SU-DHL-6 (cell line): ENCODE results near the gene GXYLT1.

Experiments used
- EZH2phosphoT487 ChIP-seq: fragments of 200-600 bp; sonication (generic), shearing (Covaris generic); conservative IDR thresholded peaks from 2 replicates; pipeline ENCODE4 v1.6.1; 2018; ENCODE audit warnings: mild to moderate bottlenecking, antibody characterized with exemption, low read length, moderate library complexity, mixed read lengths
- TF ChIP-seq, protein P1 (sequence below): fragments of 200-600 bp; sonication (generic); IDR thresholded peaks from one replicate; pipeline ENCODE4 v1.5.1; 2017; ENCODE audit warnings: antibody characterized with exemption, mild to moderate bottlenecking, low read length, moderate library complexity; ENCODE audit not compliant: insufficient read depth, poor library complexity, severe bottlenecking

DNA sequence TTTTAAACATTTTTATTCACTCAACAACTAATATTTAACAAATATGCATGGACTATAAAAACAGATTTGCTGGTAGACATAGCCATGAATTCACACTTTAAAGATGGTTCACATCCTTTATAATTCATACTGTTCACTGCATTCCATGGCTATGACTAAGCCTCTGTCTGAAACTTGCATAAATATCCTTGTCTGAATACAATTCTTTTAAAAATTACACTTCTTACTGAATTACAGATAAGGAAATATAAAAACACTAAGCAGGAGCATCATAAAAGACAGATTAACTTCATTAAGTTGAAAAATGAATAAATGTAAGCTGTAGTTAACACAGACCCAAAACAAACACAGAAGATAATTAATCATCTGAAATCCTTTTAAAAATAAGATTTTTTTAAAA lies 53.8 kb downstream of the GXYLT1 start:
- TF ChIP-seq, protein P1, sequence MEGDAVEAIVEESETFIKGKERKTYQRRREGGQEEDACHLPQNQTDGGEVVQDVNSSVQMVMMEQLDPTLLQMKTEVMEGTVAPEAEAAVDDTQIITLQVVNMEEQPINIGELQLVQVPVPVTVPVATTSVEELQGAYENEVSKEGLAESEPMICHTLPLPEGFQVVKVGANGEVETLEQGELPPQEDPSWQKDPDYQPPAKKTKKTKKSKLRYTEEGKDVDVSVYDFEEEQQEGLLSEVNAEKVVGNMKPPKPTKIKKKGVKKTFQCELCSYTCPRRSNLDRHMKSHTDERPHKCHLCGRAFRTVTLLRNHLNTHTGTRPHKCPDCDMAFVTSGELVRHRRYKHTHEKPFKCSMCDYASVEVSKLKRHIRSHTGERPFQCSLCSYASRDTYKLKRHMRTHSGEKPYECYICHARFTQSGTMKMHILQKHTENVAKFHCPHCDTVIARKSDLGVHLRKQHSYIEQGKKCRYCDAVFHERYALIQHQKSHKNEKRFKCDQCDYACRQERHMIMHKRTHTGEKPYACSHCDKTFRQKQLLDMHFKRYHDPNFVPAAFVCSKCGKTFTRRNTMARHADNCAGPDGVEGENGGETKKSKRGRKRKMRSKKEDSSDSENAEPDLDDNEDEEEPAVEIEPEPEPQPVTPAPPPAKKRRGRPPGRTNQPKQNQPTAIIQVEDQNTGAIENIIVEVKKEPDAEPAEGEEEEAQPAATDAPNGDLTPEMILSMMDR: no peak
- TF ChIP-seq EZH2phosphoT487: no peak
